ENCODE results near the gene VPS13C.
"Not testable (repeated sequence)": the region's sequence is repeated elsewhere in the genome, so short reads cannot be mapped to it uniquely, and the experiment has no call there.

VPS13C gene

GRCh38 chr15:62035256-62035924 is 24.9 kb downstream of the VPS13C start:
- no peak for DNase-seq (ENCODE audit: low read depth in 2 of 2)

GRCh38 chr15:62027916-62028315 is 32.3 kb downstream of the VPS13C start:
- DNase-seq (ENCODE audit: low read depth in 2 of 2), result no peak

- DNase-seq (ENCODE audit: low read depth in 2 of 2), result no peak
Measured at GRCh38 chr15:62027263-62027565, 33.0 kb downstream of the VPS13C start.

- no peak for DNase-seq (ENCODE audit: low read depth in 2 of 2)
Measured at GRCh38 chr15:62026487-62027262, 33.6 kb downstream of the VPS13C start.

GRCh38 chr15:62021991-62022600 is 38.2 kb downstream of the VPS13C start:
- no peak for DNase-seq (ENCODE audit: low read depth in 2 of 2)

- DNase-seq (ENCODE audit: low read depth in 2 of 2), result no peak
Measured at GRCh38 chr15:62020576-62021160, 39.6 kb downstream of the VPS13C start.

- DNase-seq (ENCODE audit: low read depth in 2 of 2), result not testable (repeated sequence)
Measured at GRCh38 chr15:62005354-62005753, 54.9 kb downstream of the VPS13C start.

GRCh38 chr15:61997786-61998185 is 62.5 kb downstream of the VPS13C start:
- DNase-seq (ENCODE audit: low read depth in 2 of 2), result no peak

- no peak for DNase-seq (ENCODE audit: low read depth in 2 of 2)
Measured at GRCh38 chr15:61996056-61996635, 64.1 kb downstream of the VPS13C start.

- DNase-seq (ENCODE audit: low read depth in 2 of 2), result no peak
Measured at GRCh38 chr15:61994216-61994615, 66.0 kb downstream of the VPS13C start.

- DNase-seq (ENCODE audit: low read depth in 2 of 2), result no peak
Measured at GRCh38 chr15:61992518-61992917, 67.7 kb downstream of the VPS13C start.

- DNase-seq (ENCODE audit: low read depth in 2 of 2), result no peak
Measured at GRCh38 chr15:61989667-61990066, 70.6 kb downstream of the VPS13C start.

- no peak for DNase-seq (ENCODE audit: low read depth in 2 of 2)
Measured at GRCh38 chr15:61987824-61988223, 72.4 kb downstream of the VPS13C start.

GRCh38 chr15:61983081-61983480 is 77.2 kb downstream of the VPS13C start:
- no peak for DNase-seq (ENCODE audit: low read depth in 2 of 2)

- no peak for DNase-seq (ENCODE audit: low read depth in 2 of 2)
Measured at GRCh38 chr15:61978225-61978624, 82.0 kb downstream of the VPS13C start.

- DNase-seq (ENCODE audit: low read depth in 2 of 2), result no peak
Measured at GRCh38 chr15:61974759-61975158, 85.5 kb downstream of the VPS13C start.

GRCh38 chr15:61974118-61974517 is 86.1 kb downstream of the VPS13C start:
- no peak for DNase-seq (ENCODE audit: low read depth in 2 of 2)

- no peak for DNase-seq (ENCODE audit: low read depth in 2 of 2)
Measured at GRCh38 chr15:61951949-61952348, 108.3 kb downstream of the VPS13C start.

GRCh38 chr15:61946778-61947177 is 113.5 kb downstream of the VPS13C start:
- DNase-seq (ENCODE audit: low read depth in 2 of 2), result no peak

GRCh38 chr15:61943992-61944391 is 116.3 kb downstream of the VPS13C start:
- DNase-seq (ENCODE audit: low read depth in 2 of 2), result no peak

- no peak for DNase-seq (ENCODE audit: low read depth in 2 of 2)
Measured at GRCh38 chr15:61938249-61938648, 122.0 kb downstream of the VPS13C start.

GRCh38 chr15:61936528-61937195 is 123.6 kb downstream of the VPS13C start:
- DNase-seq (ENCODE audit: low read depth in 2 of 2), result no peak

Data from stimulated activated CD4-positive, alpha-beta T cell treated with anti-CD3 and anti-CD28 coated beads, Interleukin-4, amount 100 ng/mL, for 48 hours (primary cell).